NCI-H2196 (cell line): ENCODE measurements around the gene FAM193A.
"Not testable (repeated sequence)": the region's sequence is repeated elsewhere in the genome, so short reads cannot be mapped to it uniquely, and the experiment has no call there.

Experiments
- DNase-seq: peaks from one replicate; lab custom pipeline; 2025; ENCODE audit not compliant: unreplicated experiment; lab: John Stamatoyannopoulos, UW

Gene FAM193A

GRCh38 chr4:2607822-2608221 is 71.4 kb downstream of the FAM193A start:
- DNase-seq: no peak

DNA sequence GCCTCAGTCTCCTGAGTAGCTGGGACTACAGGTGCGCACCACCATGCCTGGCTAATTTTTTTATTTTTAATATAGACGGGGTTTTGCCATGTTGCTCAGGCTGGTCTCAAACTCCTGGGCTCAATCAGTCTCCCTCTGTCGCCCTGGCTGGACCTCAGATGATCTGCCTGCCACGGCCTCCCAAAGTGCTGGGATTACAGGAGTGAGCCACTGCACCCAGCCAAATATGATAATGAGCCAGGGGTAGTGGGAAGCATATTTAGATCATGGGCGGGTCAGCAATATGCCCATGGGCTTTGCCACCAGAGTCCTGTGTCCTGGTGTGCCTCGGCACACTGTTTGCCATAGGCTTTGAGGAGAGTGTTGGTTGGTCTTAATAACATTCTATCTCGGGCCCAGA is 71.8 kb downstream of the FAM193A start:
- DNase-seq: no peak

DNA sequence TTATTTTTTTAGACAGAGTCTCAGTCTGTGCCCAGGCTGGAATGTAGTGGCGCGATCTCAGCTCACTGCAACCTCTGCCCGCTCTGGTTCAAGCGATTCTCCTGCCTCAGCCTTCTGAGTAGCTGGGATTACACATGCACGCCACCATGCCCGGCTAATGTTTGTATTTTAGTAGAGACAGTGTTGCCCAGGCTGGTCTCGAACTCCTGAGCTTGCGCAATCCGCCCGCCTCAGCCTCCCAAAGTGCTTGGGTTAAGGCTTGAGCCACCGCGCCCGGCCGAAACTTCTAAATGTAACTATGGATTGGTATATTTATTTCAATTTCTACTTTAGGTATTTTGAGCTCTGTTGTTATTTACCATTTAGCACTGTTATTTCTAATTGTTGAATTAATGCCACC is 79.4 kb downstream of the FAM193A start:
- no peak for DNase-seq

GRCh38 chr4:2617955-2618354 is 81.5 kb downstream of the FAM193A start:
- no peak for DNase-seq

GRCh38 chr4:2618729-2619128 is 82.3 kb downstream of the FAM193A start:
- not testable (repeated sequence) for DNase-seq

GRCh38 chr4:2619459-2619858 is 83.0 kb downstream of the FAM193A start:
- DNase-seq: no peak

- DNase-seq: no peak
Observed at GRCh38 chr4:2621419-2621818, 85.0 kb downstream of the FAM193A start.

DNA sequence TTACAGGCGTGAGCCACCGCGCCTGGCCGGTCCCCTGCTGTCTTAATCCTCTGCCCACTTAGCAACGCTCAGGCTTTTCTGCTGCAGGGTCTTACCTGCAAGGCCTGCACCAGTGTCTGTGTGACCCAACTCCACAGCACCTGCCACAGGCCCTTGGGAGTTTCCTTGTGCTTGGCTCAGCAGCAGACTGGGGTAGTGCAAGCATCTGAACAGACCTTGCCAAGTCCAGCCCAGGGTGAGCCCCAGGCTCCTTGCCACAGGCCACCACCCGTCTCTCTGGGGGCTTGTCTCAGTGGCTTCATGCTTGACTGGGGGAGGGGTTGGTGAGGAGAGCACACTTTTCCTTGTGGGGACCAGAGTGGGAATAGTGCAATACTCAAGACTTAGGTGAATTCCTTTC is 87.0 kb downstream of the FAM193A start:
- no peak for DNase-seq

DNA sequence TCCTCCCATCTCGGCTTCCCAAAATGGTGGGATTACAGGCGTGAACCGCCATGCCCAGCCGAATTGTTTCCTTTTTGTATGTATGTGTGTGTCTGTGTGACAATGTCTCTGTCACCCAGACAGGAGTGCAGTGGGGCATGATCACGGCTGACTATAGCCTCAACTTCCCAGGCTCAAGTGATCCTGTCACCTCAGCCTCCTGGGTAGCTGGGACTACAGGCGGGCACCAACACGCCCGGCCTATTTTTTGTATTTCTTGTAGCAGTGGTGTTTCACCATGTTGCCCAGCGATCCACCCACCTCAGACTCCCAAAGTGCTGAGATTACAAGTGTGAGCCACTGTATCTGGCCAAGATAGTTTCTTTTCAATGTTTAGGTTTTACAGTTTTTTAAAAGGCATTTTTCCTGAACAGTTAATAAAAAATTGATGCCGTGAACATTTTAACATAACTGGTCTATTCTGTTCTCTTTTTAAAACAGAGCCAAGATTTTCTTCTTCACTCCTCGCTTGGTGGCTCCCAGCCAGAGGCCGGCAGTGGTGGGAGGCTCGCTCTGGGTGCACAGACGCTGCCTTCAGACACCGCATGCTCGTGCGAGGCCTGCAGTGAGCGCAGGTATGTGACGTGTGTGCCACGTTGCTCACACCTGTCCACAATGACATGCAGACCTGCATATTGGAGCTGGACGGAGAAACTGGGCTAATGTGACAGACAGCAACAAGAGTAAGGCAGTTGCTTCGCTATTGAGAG is 88.5 kb downstream of the FAM193A start:
- DNase-seq: no peak

GRCh38 chr4:2626231-2626630 is 89.8 kb downstream of the FAM193A start:
- no peak for DNase-seq

DNA sequence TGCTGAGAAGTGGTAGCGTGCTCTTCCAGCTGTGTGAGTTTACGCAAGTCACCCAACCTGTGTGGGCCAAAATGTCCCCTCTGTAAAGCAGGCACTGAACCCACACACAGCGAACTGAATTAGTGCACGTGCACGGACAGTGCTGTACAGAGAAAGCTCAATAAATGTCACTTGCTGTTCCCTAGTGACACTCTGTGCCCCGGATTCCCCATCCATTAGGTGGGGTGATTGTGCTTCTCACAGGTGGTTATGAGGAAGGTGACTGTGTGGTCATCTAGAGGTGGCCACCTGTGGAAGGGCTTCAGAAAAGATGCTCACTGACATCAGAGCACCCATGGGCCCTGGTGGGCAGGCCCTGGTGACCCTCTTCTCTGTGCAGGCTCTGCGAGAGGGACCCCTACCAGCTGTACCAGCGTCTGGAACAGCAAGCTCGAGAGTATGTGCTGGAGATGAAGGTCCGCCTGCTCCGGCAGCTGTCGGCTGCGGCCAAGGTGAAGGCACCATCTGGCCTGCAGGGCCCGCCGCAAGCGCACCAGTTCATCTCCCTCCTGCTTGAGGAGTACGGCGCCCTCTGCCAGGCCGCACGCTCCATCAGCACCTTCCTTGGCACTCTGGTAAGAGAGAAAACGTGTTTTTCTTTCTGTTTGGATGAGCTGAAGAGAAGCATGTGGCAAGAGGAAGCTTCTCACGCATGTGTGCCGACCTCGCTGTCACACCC is 94.3 kb downstream of the FAM193A start:
- no peak for DNase-seq

DNA sequence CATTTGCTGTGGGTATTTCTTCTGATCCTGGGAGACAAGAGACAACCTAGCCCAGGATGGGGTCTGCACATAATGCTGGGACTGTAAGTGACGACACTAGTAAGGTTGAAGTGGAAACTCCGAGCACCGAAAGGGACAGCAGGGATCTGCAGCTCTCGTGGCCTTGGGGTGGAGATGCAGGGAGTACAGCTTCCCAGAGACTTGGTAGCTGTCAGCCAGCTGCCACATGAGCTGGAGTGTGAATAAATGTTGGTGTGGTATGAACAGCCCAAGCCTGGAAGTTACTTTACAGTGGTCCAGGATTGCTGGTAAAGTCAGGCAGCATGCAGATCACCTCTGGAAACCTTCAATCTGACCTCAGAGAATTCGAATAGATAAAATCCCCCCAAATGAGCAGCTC is 97.6 kb downstream of the FAM193A start:
- no peak for DNase-seq

- DNase-seq: no peak
Observed at GRCh38 chr4:2636331-2636730, 99.9 kb downstream of the FAM193A start.

DNA sequence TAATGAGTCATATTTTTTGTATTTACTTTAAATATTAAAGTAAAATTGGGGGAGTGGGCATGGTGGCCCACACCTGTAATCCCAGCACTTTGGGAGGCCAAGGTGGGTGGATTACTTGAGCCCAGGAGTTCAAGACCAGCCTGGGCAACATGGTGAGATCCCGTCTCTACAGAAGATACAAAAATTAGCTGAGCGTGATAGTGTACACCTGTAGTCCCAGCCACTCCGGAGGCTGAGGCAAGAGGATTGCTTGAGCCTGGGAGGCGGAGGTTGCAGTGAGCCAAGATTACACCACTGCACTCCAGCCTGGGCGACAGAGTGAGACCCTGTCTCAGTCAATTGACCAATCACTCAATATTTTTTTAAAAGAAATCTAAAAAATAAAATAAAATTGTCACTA is 100.5 kb downstream of the FAM193A start:
- DNase-seq: not testable (repeated sequence)

DNA sequence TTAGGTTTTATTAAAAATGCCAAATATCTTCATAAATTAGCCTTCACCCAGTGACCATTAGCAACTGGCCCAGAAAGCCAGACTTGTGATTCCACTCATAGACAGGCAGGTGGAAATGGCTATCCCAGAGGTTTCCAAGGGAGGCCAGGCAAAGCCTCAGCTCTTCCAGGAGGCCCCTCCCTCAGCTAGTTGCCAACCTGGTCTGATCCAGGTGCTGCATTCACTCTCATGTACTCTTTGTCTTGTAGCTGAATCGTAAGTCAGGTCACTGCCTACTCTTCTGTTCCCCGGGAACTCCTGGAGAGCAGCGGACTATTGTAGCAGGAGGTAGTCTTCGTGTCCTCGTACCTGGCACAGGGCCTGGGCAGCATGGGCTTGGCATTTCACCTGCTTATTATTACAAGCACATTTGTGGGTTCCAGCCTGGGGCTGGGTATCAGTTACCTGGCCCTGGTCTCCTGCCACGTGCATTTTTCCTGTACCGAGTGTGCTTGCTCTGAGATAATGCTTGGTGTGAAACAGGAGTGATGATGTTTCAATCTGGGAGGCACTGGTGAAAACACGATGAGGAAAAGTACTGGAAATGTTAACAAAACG is 101.6 kb downstream of the FAM193A start:
- peak; percentile 73 for DNase-seq

GRCh38 chr4:2638730-2639129 is 102.3 kb downstream of the FAM193A start:
- no peak for DNase-seq

GRCh38 chr4:2642968-2643367 is 106.5 kb downstream of the FAM193A start:
- no peak for DNase-seq

DNA sequence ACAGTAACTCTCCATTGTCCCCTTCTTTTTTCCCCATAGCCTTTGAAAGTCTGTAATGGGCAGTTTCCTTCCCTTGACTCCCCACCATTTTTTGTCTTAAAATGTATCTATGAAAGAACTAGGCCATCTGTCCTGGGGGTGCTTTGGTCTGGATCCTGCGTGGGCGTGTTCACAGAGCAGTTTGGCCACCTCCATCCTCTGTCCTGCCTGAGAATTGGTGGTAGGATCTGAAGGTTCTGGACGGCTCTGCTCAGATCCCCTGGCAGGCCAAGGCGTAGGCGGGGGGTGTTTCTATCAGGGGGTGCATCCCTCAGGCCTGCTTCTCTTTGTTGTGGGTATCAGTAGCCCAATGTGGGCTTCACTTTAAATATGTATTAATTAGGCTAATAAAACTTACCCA is 107.1 kb downstream of the FAM193A start:
- DNase-seq: no peak

DNA sequence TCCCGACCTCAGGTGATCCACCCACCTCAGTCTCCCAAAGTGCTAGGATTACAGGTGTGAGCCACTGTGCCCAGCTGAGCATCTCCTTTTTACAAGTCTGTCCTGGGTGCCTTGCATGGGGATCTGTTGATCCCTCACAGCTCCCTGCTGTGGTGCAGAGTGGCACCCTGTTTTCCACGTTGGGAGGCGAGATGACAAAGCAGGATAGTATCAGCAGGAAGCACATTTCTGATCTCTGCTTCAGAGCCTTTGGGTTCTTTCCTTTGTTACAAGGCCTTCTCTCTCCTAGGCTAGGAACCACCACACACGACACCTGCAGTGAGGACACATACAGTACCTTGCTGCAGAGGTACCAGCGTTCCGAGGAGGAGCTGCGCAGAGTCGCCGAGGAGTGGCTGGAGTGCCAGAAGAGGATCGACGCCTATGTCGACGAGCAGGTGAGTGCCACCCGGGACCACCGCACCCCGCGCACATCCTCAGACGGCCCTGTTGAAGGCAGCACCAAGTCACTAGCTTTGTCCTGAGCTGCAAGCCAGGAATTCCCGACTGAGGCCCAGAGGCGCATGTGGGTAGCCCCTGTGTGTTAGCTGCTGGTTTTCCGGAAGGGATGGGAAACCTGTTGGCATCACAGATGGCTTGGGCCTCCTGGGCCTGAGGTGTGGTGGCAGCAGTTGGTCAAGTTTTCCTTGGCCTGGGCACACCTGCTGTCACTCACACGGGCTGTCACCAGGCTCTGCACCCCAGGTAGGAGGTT is 110.1 kb downstream of the FAM193A start:
- no peak for DNase-seq

DNA sequence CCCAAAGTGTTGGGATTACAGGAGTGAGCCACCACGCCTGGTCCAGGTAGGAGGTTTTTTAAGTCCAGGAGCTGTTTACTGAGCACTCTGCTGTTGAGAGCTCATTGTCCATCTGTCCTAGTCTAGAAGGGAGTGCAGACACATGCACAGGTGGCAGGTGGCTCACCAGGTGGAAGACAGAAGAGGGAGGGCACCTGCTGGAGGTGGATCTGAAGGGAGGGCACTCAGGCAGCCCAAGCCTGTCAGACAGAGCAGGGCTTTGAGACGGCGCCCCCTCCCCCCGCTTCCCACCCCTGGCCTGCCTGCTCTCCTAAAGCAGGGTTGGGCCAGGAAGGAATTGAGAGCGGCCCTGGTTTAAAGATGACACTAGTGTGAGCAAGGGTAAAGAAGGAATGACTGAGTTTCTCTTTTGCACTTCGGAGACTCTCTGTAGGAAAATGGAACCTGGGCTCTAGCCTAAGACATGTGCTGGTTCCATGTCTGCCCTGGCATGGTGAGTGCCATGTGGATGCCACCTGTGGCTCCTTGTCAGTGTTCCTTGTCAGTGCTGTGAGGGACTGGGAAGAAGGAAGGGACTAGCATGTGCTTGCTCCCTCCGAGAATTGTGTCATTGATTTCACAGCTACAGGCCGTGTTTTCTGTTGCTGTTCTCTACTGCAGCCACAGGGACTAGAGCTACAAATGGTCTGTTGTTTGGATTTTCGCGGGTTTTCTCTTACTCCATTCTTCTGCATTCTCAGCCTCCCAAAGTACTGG is 111.1 kb downstream of the FAM193A start:
- peak; percentile 44 for DNase-seq
